Osteoblast (primary cell): ENCODE results near the gene RNPC3. TPM values are rescaled to one million over a fixed set of nuclear protein-coding genes. Genes with fewer than 3 reads are reported as not detected.

Experiments used
- DNase-seq: peaks from one replicate; pipeline ENCODE4 v3.0.0; 2011; ENCODE audit warnings: low spot score, mixed read lengths; ENCODE audit not compliant: insufficient read length; ENCODE audit errors: missing footprints
- H2AFZ ChIP-seq: 2 replicates; pipeline ENCODE4 v1.6.0; 2011; ENCODE audit warnings: mild to moderate bottlenecking, low read length
- H3K27ac ChIP-seq: 2 replicates; pipeline ENCODE4 v1.5.1; 2011; ENCODE audit warnings: mild to moderate bottlenecking, low read depth, low read length, moderate library complexity
- H3K27me3 ChIP-seq: 2 replicates; pipeline ENCODE4 v1.6.0; 2012; ENCODE audit warnings: mild to moderate bottlenecking, control low read depth, inconsistent platforms, low read length, moderate library complexity; ENCODE audit not compliant: insufficient read depth
- H3K36me3 ChIP-seq: 2 replicates; pipeline ENCODE4 v1.5.1; 2011; ENCODE audit warnings: mild to moderate bottlenecking, low read length, control low read depth, moderate library complexity; ENCODE audit not compliant: insufficient read depth
- H3K4me1 ChIP-seq: 2 replicates; pipeline ENCODE4 v1.5.1; 2011; ENCODE audit warnings: mild to moderate bottlenecking, low read length, control low read depth, moderate library complexity; ENCODE audit not compliant: insufficient read depth
- H3K4me2 ChIP-seq: 2 replicates; pipeline ENCODE4 v1.6.0; 2011; ENCODE audit warnings: mild to moderate bottlenecking, low read length; ENCODE audit not compliant: insufficient read depth
- H3K4me3 ChIP-seq: fragments of 200-600 bp; sonication (generic); 3 replicates; pipeline ENCODE4 v1.5.1; 2012; ENCODE audit warnings: mild to moderate bottlenecking, low read length, inconsistent platforms; ENCODE audit not compliant: insufficient read depth
- H3K79me2 ChIP-seq: 2 replicates; pipeline ENCODE4 v1.6.0; 2012; ENCODE audit warnings: mild to moderate bottlenecking, low read length, control low read depth, inconsistent platforms; ENCODE audit not compliant: insufficient read depth
- H3K9me3 ChIP-seq: 2 replicates; pipeline ENCODE4 v1.5.1; 2011; ENCODE audit warnings: low read depth, low read length, control low read depth
- H4K20me1 ChIP-seq: 2 replicates; pipeline ENCODE4 v1.6.0; 2012; ENCODE audit warnings: mild to moderate bottlenecking, low read length, control low read depth; ENCODE audit not compliant: insufficient read depth
- CTCF ChIP-seq: IDR thresholded peaks from 2 replicates; pipeline ENCODE4 v1.5.1; 2011; ENCODE audit warnings: mild to moderate bottlenecking, low read depth, low read length, moderate library complexity; ENCODE audit errors: extremely low read depth
- total RNA-seq: library from RNA; depleted of rRNA; stranded (reverse); fragments of >200 nt; gene quantifications from 2 replicates; pipeline ENCODE4 v1.2.3, GENCODE V29; 2012

Gene RNPC3
- total RNA-seq, 1 donor = 18.5 TPM

GRCh38 chr1:103496014-103496635, 29.4 kb upstream of the RNPC3 start:
- H3K27me3 ChIP-seq = no peaks in the 10 kb centered on the region
- no peak overlapping the region for H3K4me3 ChIP-seq
- H3K79me2 ChIP-seq = no peaks in the 10 kb centered on the region
- H4K20me1 ChIP-seq = no peaks in the 10 kb centered on the region
- H3K4me2 ChIP-seq = no peak overlapping the region
- TF ChIP-seq CTCF = no peak
- no peak overlapping the region for H3K27ac ChIP-seq
- H3K9me3 ChIP-seq = no peaks in the 10 kb centered on the region
- no peaks in the 10 kb centered on the region for H3K4me1 ChIP-seq
- no peak for DNase-seq
- no peak overlapping the region for H2AFZ ChIP-seq
- H3K36me3 ChIP-seq = no peaks in the 10 kb centered on the region

- no peak overlapping the region for H3K4me3 ChIP-seq
- DNase-seq = no peak
- H3K27ac ChIP-seq = no peak overlapping the region
- H2AFZ ChIP-seq = no peak overlapping the region
- TF ChIP-seq CTCF = no peak
- no peaks in the 10 kb centered on the region for H3K79me2 ChIP-seq
- no peaks in the 10 kb centered on the region for H4K20me1 ChIP-seq
- no peaks in the 10 kb centered on the region for H3K36me3 ChIP-seq
- H3K9me3 ChIP-seq = no peaks in the 10 kb centered on the region
- no peaks in the 10 kb centered on the region for H3K4me1 ChIP-seq
- H3K27me3 ChIP-seq = no peaks in the 10 kb centered on the region
- H3K4me2 ChIP-seq = no peak overlapping the region
Measured at GRCh38 chr1:103497404-103497803, 28.1 kb upstream of the RNPC3 start.

- no peaks in the 10 kb centered on the region for H3K36me3 ChIP-seq
- H2AFZ ChIP-seq = no peak overlapping the region
- no peak for TF ChIP-seq CTCF
- no peaks in the 10 kb centered on the region for H3K9me3 ChIP-seq
- no peaks in the 10 kb centered on the region for H3K79me2 ChIP-seq
- H3K4me2 ChIP-seq = no peak overlapping the region
- H3K27me3 ChIP-seq = no peaks in the 10 kb centered on the region
- H3K27ac ChIP-seq = no peak overlapping the region
- H3K4me3 ChIP-seq = no peak overlapping the region
- H3K4me1 ChIP-seq = peaks cover 2% of the 10 kb centered on the region
- DNase-seq = no peak
- H4K20me1 ChIP-seq = no peaks in the 10 kb centered on the region
Measured at GRCh38 chr1:103509250-103509649, 16.2 kb upstream of the RNPC3 start.

GRCh38 chr1:103513711-103514110, 11.8 kb upstream of the RNPC3 start:
- Histone ChIP-seq H2AFZ (no peak overlapping the region), H3K4me2 (no peak overlapping the region), H3K4me3 (no peak overlapping the region), H3K4me1 (peaks cover 6% of the 10 kb centered on the region), H3K27me3 (no peaks in the 10 kb centered on the region), H3K79me2 (no peaks in the 10 kb centered on the region), H3K9me3 (no peaks in the 10 kb centered on the region), H3K36me3 (no peaks in the 10 kb centered on the region), H4K20me1 (no peaks in the 10 kb centered on the region), H3K27ac (no peak overlapping the region)
- peak; percentile 14 for DNase-seq
- TF ChIP-seq CTCF = no peak
